Peyer's patch (tissue), 4 donors: ENCODE data around the gene EHD1. TPM values are rescaled to one million over a fixed set of nuclear protein-coding genes. Genes with fewer than 3 reads are reported as not detected.

ENCODE experiments used
- DNase-seq, 3 donors: peaks; one replicate each; pipeline ENCODE4 v3.0.0-alpha.2; 2017 to 2019
- H3K27ac ChIP-seq, 4 donors: fragments of 200-600 bp; sonication (generic); one replicate each; pipeline ENCODE4 v1.5.1; 2016 to 2019
- H3K27me3 ChIP-seq, 2 donors: fragments of 200-600 bp; sonication (generic); one replicate each; pipeline ENCODE4 v1.5.1; 2019
- H3K36me3 ChIP-seq, 3 donors: fragments of 200-600 bp; sonication (generic); one replicate each; pipeline ENCODE4 v1.5.1; 2016 to 2019
- H3K4me1 ChIP-seq, 4 donors: fragments of 200-600 bp; sonication (generic); one replicate each; pipeline ENCODE4 v1.5.1; 2016 to 2019
- H3K4me3 ChIP-seq, 4 donors: fragments of 200-600 bp; sonication (generic); 1 replicate in 3 of 4; 2 replicates in 1 of 4; pipeline ENCODE4 v1.5.1; 2016 to 2019; ENCODE audit warnings: mild to moderate bottlenecking in 1 of 4
- H3K9me3 ChIP-seq, 4 donors: fragments of 200-600 bp; sonication (generic); one replicate each; pipeline ENCODE4 v1.5.1; 2016 to 2019; ENCODE audit warnings: mild to moderate bottlenecking in 1 of 4
- POLR2A ChIP-seq, 2 donors: fragments of 450-650 bp; IDR thresholded peaks; one replicate each; pipeline ENCODE4 v1.5.1; 2017; ENCODE audit warnings: antibody characterized with exemption in 2 of 2, mild to moderate bottlenecking in 2 of 2, moderate library complexity in 2 of 2
- total RNA-seq, 4 donors: library from RNA; depleted of rRNA; stranded (reverse); fragments of >200 nt; gene quantifications; one replicate each; pipeline ENCODE4 v1.1.0, GENCODE V29; 2016
- TF ChIP-seq, protein P1 (sequence below), 6 experiments: fragments of 450-650 bp in 4 of 6; fragments of 200-600 bp in 2 of 6; sonication (generic) in 1 of 6; IDR thresholded peaks; one replicate each; pipeline ENCODE4 v1.5.1; 2017 to 2019; ENCODE audit warnings: antibody characterized with exemption in 6 of 6, mild to moderate bottlenecking in 3 of 6, moderate library complexity in 1 of 6

Gene EHD1
- total RNA-seq, 4 donors from 2014 or later = 56.2 to 185 (median 98.6) TPM

DNA sequence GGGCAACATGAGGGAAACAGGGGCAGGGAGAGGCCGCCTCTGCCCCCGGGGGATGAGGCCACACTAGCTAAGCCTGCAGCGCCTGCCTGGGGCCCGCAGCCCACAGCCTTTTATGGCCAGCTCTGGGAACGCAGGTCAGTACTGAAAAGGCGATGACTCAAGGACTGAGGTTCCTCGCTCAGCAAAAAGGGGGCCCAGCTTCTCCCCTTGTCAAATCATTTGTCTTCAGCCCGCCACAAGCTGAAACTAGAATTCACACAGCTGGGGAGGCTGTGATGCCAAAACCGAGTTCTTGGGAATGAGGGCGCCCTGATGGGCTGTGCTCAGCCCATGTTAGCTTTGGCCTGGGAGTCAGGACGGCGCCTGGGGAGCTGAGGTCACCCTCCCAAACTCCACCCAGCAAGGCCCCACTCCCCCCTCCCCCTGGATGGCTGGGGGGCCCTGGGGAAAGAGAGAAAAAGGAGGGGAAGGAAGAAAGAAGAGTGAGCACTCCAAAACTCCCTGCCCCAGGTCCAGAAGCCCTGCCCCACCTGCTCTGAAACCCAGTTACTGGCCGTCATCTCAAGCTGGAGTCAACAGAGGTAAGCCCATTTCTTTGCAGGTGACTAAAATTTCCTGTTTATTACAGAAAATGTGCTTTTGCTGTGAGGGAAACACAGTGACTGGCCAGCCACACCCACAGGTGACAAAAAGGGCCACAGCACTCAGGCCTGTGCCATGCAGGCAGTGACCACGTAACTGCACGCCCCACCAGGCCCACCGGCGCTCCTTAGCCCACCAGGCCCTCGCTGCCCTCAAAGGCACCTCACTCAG lies 13.7 kb downstream of the EHD1 start:
- TF ChIP-seq, protein P1, sequence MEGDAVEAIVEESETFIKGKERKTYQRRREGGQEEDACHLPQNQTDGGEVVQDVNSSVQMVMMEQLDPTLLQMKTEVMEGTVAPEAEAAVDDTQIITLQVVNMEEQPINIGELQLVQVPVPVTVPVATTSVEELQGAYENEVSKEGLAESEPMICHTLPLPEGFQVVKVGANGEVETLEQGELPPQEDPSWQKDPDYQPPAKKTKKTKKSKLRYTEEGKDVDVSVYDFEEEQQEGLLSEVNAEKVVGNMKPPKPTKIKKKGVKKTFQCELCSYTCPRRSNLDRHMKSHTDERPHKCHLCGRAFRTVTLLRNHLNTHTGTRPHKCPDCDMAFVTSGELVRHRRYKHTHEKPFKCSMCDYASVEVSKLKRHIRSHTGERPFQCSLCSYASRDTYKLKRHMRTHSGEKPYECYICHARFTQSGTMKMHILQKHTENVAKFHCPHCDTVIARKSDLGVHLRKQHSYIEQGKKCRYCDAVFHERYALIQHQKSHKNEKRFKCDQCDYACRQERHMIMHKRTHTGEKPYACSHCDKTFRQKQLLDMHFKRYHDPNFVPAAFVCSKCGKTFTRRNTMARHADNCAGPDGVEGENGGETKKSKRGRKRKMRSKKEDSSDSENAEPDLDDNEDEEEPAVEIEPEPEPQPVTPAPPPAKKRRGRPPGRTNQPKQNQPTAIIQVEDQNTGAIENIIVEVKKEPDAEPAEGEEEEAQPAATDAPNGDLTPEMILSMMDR (IDR thresholded peaks at IDR 0.05) = no peak
- no peak for TF ChIP-seq POLR2A (IDR thresholded peaks at IDR 0.05)
- peaks cover 0 to 16% (median 0%) of the 10 kb centered on the region in 3 donors for H3K36me3 ChIP-seq
- DNase-seq = peak; percentile 57 to 78 (median 59)
- peaks cover 8 to 84% (median 66%) of the 10 kb centered on the region in 4 donors for H3K4me1 ChIP-seq
- H3K4me3 ChIP-seq = peak overlapping the region in 3 of 4 donors; percentile 27 to 34 (median 29)
- no peaks in the 10 kb centered on the region for H3K27me3 ChIP-seq
- peak overlapping the region; percentile 81 to 94 (median 90) for H3K27ac ChIP-seq
- H3K9me3 ChIP-seq = no peaks in the 10 kb centered on the region

DNA sequence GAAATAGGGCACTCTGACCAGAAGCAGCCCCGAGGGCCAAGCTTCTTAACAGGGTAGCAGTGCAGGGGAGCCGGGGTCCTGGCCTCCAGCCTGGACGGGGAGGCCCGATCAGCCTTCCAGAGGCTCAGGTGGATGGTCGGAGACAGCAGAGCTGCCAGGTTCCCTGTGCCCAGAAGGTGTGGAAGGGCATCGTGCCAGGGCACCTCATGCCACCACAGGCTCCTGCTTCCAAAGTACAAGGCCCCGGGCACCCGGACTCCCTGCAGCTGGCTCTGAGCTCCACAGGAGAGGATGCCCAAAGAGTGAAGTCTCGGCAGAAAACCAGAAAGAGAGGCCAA lies 14.3 kb downstream of the EHD1 start:
- H3K36me3 ChIP-seq = peaks cover 0 to 22% (median 0%) of the 10 kb centered on the region in 3 donors
- H3K4me1 ChIP-seq = peaks cover 8 to 82% (median 65%) of the 10 kb centered on the region in 4 donors
- DNase-seq = no peak
- H3K4me3 ChIP-seq = peak overlapping the region in 3 of 4 donors; percentile 27 to 34 (median 29)
- peak overlapping the region; percentile 81 to 94 (median 90) for H3K27ac ChIP-seq
- no peak for TF ChIP-seq POLR2A (IDR thresholded peaks at IDR 0.05)
- TF ChIP-seq, protein P1 (IDR thresholded peaks at IDR 0.05) = no peak
- H3K27me3 ChIP-seq = no peaks in the 10 kb centered on the region
- no peaks in the 10 kb centered on the region for H3K9me3 ChIP-seq

DNA sequence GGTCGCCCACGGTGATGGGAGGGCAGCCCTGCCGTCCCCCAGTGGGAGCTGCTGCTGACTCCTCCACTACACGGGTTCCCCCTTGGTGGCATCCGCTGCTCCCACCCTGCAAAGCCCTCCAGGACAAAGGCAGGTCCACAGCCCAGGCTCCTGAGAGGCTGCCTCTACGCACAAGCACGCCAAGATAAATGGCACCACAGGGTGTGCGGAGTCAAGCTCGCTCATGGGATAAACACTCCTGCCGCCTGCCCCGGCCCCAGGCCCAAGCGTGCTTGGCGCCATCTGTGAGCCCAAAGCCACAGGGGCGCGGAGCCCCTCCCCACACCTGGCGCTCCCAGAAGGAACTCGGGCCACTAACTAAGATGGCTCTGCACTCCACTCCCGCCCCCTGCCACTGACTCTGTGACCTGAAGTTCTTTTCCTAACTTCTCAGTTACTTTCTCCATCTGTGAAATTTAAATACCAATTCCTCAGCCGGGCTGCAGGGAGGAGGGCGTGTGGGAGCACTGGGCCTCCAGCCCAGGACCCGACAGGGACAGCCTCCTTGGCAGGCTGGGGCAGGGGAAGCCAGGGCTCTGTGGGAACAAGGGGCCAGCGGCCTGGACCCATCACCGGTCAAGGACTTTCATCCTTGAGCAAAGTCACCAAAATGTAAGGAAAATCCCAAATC lies 14.9 kb downstream of the EHD1 start:
- no peak for TF ChIP-seq POLR2A (IDR thresholded peaks at IDR 0.05)
- TF ChIP-seq, protein P1 (IDR thresholded peaks at IDR 0.05) = no peak
- H3K27ac ChIP-seq = peak overlapping the region; percentile 81 to 94 (median 90)
- peaks cover 0 to 28% (median 0%) of the 10 kb centered on the region in 3 donors for H3K36me3 ChIP-seq
- peaks cover 10 to 82% (median 66%) of the 10 kb centered on the region in 4 donors for H3K4me1 ChIP-seq
- DNase-seq = no peak
- no peaks in the 10 kb centered on the region for H3K9me3 ChIP-seq
- peak overlapping the region in 3 of 4 donors; percentile 27 to 34 (median 29) for H3K4me3 ChIP-seq
- no peaks in the 10 kb centered on the region for H3K27me3 ChIP-seq

DNA sequence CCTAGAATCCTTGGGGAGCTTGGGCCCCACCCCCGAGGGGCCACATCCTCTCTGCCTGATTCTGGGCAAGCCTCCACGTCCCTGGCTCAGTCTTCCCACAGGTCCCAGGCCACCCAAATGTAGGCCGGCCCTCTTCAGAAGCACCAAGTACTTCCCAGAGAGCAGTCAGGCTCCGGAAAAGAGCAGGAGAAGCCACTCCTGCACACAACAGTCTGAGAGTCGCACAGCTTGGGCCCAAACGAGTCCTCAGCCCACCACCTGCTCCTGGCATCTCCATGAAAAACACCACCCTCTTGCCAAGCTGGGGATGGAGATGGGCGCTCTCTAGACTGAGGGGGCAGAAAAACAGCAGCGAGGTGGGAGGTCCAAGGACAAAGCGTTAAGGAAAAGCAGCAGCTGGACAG lies 15.4 kb downstream of the EHD1 start:
- DNase-seq = no peak
- H3K9me3 ChIP-seq = no peaks in the 10 kb centered on the region
- no peaks in the 10 kb centered on the region for H3K27me3 ChIP-seq
- peak overlapping the region in 1 of 4 donors; percentile 4 for H3K4me3 ChIP-seq
- H3K27ac ChIP-seq = peak overlapping the region; percentile 81 to 94 (median 90)
- H3K36me3 ChIP-seq = peaks cover 0 to 27% (median 0%) of the 10 kb centered on the region in 3 donors
- peaks cover 14 to 80% (median 69%) of the 10 kb centered on the region in 4 donors for H3K4me1 ChIP-seq
- TF ChIP-seq POLR2A (IDR thresholded peaks at IDR 0.05) = no peak
- TF ChIP-seq, protein P1 (IDR thresholded peaks at IDR 0.05) = no peak

DNA sequence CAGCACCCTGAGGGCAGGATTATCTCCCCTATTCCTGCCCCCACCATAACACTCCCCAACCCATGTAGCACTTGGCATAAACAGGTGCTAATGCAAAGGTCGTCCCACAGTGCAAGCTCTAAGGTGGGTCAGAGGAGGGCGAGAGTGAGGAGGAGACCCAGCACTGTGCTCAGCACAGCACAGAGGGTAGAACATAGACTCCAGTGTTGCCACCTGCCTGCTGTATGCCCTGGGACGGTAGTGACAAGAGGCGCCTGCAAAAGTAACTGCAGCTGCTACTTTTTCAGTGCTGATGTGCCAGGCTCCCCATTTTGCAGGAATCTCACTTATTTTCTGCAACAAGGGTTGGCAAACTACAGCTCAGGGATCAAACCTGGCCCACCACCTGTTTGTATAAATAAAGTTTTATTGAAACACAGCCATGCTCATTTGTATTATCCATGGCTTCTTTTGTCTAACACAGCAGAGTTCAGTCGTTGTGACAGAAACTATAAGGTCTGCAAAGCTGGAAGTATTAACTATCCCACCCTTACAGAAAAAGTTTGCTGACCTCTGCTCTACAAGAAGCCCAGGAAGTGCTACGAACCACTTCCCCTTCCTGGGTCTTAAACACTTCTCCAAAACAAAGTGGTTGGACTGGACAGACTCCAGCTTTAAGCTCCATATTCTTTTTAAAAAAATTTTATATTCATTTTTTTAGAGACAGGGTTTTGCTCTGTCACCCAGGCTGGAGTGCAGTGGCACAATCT lies 17.0 kb downstream of the EHD1 start:
- H3K9me3 ChIP-seq = no peaks in the 10 kb centered on the region
- peak overlapping the region; percentile 81 to 94 (median 90) for H3K27ac ChIP-seq
- TF ChIP-seq, protein P1 (IDR thresholded peaks at IDR 0.05) = no peak
- TF ChIP-seq POLR2A (IDR thresholded peaks at IDR 0.05) = no peak
- no peaks in the 10 kb centered on the region for H3K27me3 ChIP-seq
- peaks cover 21 to 90% (median 78%) of the 10 kb centered on the region in 4 donors for H3K4me1 ChIP-seq
- H3K36me3 ChIP-seq = peaks cover 0 to 31% (median 0%) of the 10 kb centered on the region in 3 donors
- H3K4me3 ChIP-seq = no peak overlapping the region
- DNase-seq = no peak
